Prostate gland (tissue), 2 donors: ENCODE results near the gene GFER.

Experiments used
- POLR2A ChIP-seq: fragments of 450-650 bp; IDR thresholded peaks from one replicate; pipeline ENCODE4 v1.6.1; 2016; ENCODE audit warnings: antibody characterized with exemption, mild to moderate bottlenecking
- POLR2AphosphoS5 ChIP-seq: sonication (generic); formaldehyde crosslinking; IDR thresholded peaks from one replicate; pipeline ENCODE4 v1.6.1; 2017; ENCODE audit warnings: antibody characterized with exemption
- TF ChIP-seq, protein P1 (sequence below), 4 experiments: fragments of 200-600 bp in 2 of 4; fragments of 450-650 bp in 2 of 4; sonication (generic) in 2 of 4; IDR thresholded peaks; 1 replicate in 3 of 4; 2 replicates in 1 of 4; pipeline ENCODE4 v1.5.1; 2016 to 2019; ENCODE audit warnings: antibody characterized with exemption in 4 of 4, mild to moderate bottlenecking in 2 of 4, moderate library complexity in 2 of 4

DNA sequence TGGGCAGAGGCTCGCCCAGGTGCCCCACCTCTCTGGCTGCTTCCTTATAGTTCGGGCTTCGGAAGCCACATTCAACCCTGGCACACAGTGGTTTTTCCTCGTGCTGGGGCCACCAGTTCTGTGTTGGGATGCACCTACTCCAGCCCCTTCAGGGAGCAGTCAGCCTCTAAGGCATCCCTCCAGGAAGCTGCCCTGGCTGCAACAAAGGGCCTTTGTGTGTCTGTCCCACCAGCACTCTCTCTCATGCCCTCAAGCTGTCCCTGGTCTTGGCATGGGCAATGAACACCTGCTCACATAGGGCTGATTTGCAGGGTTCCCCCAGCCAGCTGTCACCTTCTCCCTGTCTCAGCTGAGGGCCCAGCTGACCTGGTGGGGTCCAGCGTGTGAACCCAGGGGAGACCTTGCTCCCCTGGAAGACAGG, 2.0 kb upstream of the GFER start:
- TF ChIP-seq POLR2AphosphoS5 (peak; percentile 5), POLR2A (no peak)
- TF ChIP-seq, protein P1, sequence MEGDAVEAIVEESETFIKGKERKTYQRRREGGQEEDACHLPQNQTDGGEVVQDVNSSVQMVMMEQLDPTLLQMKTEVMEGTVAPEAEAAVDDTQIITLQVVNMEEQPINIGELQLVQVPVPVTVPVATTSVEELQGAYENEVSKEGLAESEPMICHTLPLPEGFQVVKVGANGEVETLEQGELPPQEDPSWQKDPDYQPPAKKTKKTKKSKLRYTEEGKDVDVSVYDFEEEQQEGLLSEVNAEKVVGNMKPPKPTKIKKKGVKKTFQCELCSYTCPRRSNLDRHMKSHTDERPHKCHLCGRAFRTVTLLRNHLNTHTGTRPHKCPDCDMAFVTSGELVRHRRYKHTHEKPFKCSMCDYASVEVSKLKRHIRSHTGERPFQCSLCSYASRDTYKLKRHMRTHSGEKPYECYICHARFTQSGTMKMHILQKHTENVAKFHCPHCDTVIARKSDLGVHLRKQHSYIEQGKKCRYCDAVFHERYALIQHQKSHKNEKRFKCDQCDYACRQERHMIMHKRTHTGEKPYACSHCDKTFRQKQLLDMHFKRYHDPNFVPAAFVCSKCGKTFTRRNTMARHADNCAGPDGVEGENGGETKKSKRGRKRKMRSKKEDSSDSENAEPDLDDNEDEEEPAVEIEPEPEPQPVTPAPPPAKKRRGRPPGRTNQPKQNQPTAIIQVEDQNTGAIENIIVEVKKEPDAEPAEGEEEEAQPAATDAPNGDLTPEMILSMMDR (IDR thresholded peaks at IDR 0.05), result no peak
